SK-N-SH (cell line): ENCODE measurements around the gene COLEC11.

Source experiments
- CTCF ChIP-seq: fragments of 200-600 bp; sonication (generic); IDR thresholded peaks from 2 replicates; pipeline ENCODE4 v1.6.1; 2017; ENCODE audit warnings: antibody characterized with exemption, mild to moderate bottlenecking, moderate library complexity
- FOXM1 ChIP-seq: IDR thresholded peaks from 2 replicates; pipeline ENCODE4 v1.4.0; 2012; ENCODE audit warnings: low read depth, mild to moderate bottlenecking
- GABPA ChIP-seq: IDR thresholded peaks from 2 replicates; pipeline ENCODE4 v1.4.0; 2012; ENCODE audit warnings: low read depth, mild to moderate bottlenecking
- GATA2 ChIP-seq: sonication (generic); formaldehyde crosslinking; IDR thresholded peaks from 2 replicates; pipeline ENCODE4 v1.5.0; 2020; ENCODE audit warnings: mild to moderate bottlenecking, missing genetic modification reagents
- JUND ChIP-seq: IDR thresholded peaks from 2 replicates; pipeline ENCODE4 v1.4.0; 2012
- SIN3A ChIP-seq: IDR thresholded peaks from 2 replicates; pipeline ENCODE4 v1.6.1; 2012; ENCODE audit warnings: low read depth, mild to moderate bottlenecking, low read length, moderate library complexity, borderline replicate concordance
- USF2 ChIP-seq: fragments of 150-350 bp; IDR thresholded peaks from 2 replicates; pipeline ENCODE4 v1.6.1; 2017; ENCODE audit warnings: antibody characterized with exemption, low read length, low read depth, borderline replicate concordance

DNA sequence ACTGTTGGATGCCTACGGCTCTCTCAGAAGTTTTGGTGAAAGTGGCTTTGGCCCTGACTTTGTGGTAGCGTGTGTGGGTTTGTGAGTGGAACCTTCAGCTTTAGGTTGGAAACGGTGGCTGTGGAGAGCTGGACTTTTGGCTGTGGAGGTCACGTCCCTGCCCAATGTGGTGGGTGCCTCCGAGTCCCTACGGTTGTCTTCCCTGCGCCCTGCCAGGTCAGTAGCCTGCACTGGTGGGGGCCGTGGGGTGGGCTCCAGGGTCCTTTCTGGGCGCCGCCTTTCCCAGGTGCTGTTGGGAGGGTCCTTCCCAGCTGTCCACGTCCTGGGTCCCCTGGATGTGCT is 11.1 kb downstream of the COLEC11 start:
- no peak for TF ChIP-seq CTCF
- TF ChIP-seq SIN3A, result no peak
- no peak for TF ChIP-seq FOXM1
- no peak for TF ChIP-seq GATA2 (CRISPR knock-in tag)
- no peak for TF ChIP-seq JUND
- no peak for TF ChIP-seq GABPA
- no peak for TF ChIP-seq USF2
